Islet precursor cell (in vitro differentiated cells): Measurements from ENCODE around the gene KRTAP10-9.
"Not testable (repeated sequence)": the region's sequence is repeated elsewhere in the genome, so short reads cannot be mapped to it uniquely, and the experiment has no call there.

ENCODE experiments used
- DNase-seq: peaks from one replicate; pipeline ENCODE4 v3.0.0-alpha.2; 2018

The KRTAP10-9 gene

GRCh38 chr21:44615911-44616590, 10.8 kb upstream of the KRTAP10-9 start:
- DNase-seq: no peak

GRCh38 chr21:44616591-44616926, 10.3 kb upstream of the KRTAP10-9 start:
- DNase-seq: no peak

- DNase-seq: no peak
Measured at GRCh38 chr21:44617071-44617501, 9.8 kb upstream of the KRTAP10-9 start.

- no peak for DNase-seq
Measured at GRCh38 chr21:44618504-44618903, 8.4 kb upstream of the KRTAP10-9 start.

GRCh38 chr21:44618909-44619308, 8.0 kb upstream of the KRTAP10-9 start:
- DNase-seq: no peak

GRCh38 chr21:44619886-44620285, 7.0 kb upstream of the KRTAP10-9 start:
- DNase-seq: no peak

GRCh38 chr21:44623575-44623974, 3.3 kb upstream of the KRTAP10-9 start:
- DNase-seq: no peak

GRCh38 chr21:44625756-44626155, 1.1 kb upstream of the KRTAP10-9 start:
- no peak for DNase-seq

- no peak for DNase-seq
Measured at GRCh38 chr21:44626262-44626661, 631 bp upstream of the KRTAP10-9 start.

GRCh38 chr21:44627181-44627822, 409 bp downstream of the KRTAP10-9 start:
- not testable (repeated sequence) for DNase-seq

GRCh38 chr21:44627831-44628233, 939 bp downstream of the KRTAP10-9 start:
- DNase-seq: not testable (repeated sequence)

GRCh38 chr21:44628707-44629391, 2.0 kb downstream of the KRTAP10-9 start:
- no peak for DNase-seq

GRCh38 chr21:44630440-44630839, 3.5 kb downstream of the KRTAP10-9 start:
- no peak for DNase-seq

- no peak for DNase-seq
Measured at GRCh38 chr21:44632067-44632466, 5.2 kb downstream of the KRTAP10-9 start.

- no peak for DNase-seq
Measured at GRCh38 chr21:44636209-44637017, 9.5 kb downstream of the KRTAP10-9 start.

- no peak for DNase-seq
Measured at GRCh38 chr21:44637018-44637850, 10.3 kb downstream of the KRTAP10-9 start, which contains the start of gene KRTAP10-10. Gene KRTAP10-10 (plus strand): TSS chr21:44637356. CDS start chr21:44637418, 62 bp downstream.

- DNase-seq: not testable (repeated sequence)
Measured at GRCh38 chr21:44637851-44638348, 11.0 kb downstream of the KRTAP10-9 start.

GRCh38 chr21:44638506-44639330, 11.8 kb downstream of the KRTAP10-9 start:
- not testable (repeated sequence) for DNase-seq

- no peak for DNase-seq
Measured at GRCh38 chr21:44639331-44639655, 12.4 kb downstream of the KRTAP10-9 start.

GRCh38 chr21:44640761-44641160, 13.9 kb downstream of the KRTAP10-9 start:
- DNase-seq: no peak

- no peak for DNase-seq
Measured at GRCh38 chr21:44643741-44644310, 16.9 kb downstream of the KRTAP10-9 start.
